ENCODE data around the gene BTNL9. TPM values are rescaled to one million over a fixed set of nuclear protein-coding genes. Genes with fewer than 3 reads are reported as not detected.

BTNL9 gene
- total RNA-seq, 1 experiment from 2014 or later = 11.5 TPM

- Histone ChIP-seq H3K9me3 (ENCODE audit: low read length) (no peaks in the 10 kb centered on the region), H3K27ac (ENCODE audit: low read length) (no peak overlapping the region), H3K36me3 (ENCODE audit: low read depth, low read length) (no peaks in the 10 kb centered on the region), H3K4me3 (ENCODE audit: low read length) (no peak overlapping the region), H3F3A (ENCODE audit: low read length, unreplicated experiment) (no peaks in the 10 kb centered on the region), H3K4me2 (ENCODE audit: low read length) (no peak overlapping the region), H3K4me1 (ENCODE audit: insufficient read depth, low read length) (no peaks in the 10 kb centered on the region), H4K20me1 (ENCODE audit: low read length) (no peaks in the 10 kb centered on the region), H2AFZ (ENCODE audit: low read length) (no peak overlapping the region), H3K9me2 (replicated peaks; ENCODE audit: low read length) (no peaks in the 10 kb centered on the region), H3K27me3 (ENCODE audit: low read length) (no peaks in the 10 kb centered on the region), H3K9ac (ENCODE audit: low read length) (no peak overlapping the region), H3K79me2 (ENCODE audit: low read length) (no peaks in the 10 kb centered on the region)
- no TSS peak for BruUV-seq (replicated peaks)
- CTCF ChIA-PET = no interaction called here
- TF ChIP-seq, protein P1, sequence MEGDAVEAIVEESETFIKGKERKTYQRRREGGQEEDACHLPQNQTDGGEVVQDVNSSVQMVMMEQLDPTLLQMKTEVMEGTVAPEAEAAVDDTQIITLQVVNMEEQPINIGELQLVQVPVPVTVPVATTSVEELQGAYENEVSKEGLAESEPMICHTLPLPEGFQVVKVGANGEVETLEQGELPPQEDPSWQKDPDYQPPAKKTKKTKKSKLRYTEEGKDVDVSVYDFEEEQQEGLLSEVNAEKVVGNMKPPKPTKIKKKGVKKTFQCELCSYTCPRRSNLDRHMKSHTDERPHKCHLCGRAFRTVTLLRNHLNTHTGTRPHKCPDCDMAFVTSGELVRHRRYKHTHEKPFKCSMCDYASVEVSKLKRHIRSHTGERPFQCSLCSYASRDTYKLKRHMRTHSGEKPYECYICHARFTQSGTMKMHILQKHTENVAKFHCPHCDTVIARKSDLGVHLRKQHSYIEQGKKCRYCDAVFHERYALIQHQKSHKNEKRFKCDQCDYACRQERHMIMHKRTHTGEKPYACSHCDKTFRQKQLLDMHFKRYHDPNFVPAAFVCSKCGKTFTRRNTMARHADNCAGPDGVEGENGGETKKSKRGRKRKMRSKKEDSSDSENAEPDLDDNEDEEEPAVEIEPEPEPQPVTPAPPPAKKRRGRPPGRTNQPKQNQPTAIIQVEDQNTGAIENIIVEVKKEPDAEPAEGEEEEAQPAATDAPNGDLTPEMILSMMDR (conservative IDR thresholded peaks at IDR 0.05; ENCODE audit: low read depth, low read length) = no peak
- TF ChIP-seq EZH2phosphoT487 (IDR thresholded peaks at IDR 0.05; ENCODE audit: borderline replicate concordance, low read length) = no peak
- TF ChIP-seq EZH2 (IDR thresholded peaks at IDR 0.05; ENCODE audit: low read length, unreplicated experiment) = no peak
- no peak for ATAC-seq
- intact Hi-C loops (cut with micrococcal nuclease) = no loop called here
- POLR2A ChIA-PET (ENCODE audit: unreplicated experiment) = no interaction called here
- DNase-seq = no peak
Measured at GRCh38 chr5:181059297-181060230, 19.5 kb downstream of the BTNL9 start.

DNA sequence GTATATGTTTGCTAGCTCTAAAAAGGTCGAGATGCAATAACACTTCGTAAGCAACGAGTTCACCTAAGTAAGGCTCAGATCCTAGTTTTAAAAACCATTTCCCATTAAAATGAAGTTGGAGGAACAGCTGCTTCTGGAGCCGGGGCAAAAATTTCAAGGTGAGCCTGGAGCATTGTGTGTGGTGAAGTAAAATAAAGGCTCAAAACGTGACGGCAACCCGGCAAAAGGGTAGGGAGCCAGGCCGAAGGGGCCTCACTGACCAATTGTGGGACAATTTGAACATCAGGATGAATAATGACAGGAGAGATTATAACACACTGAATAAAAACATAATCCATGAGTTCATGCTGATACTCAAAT, 20.1 kb downstream of the BTNL9 start:
- no peaks in the 10 kb centered on the region for H4K20me1 ChIP-seq (ENCODE audit: low read length)
- CTCF ChIA-PET = no interaction called here
- H3K79me2 ChIP-seq (ENCODE audit: low read length) = no peaks in the 10 kb centered on the region
- DNase-seq (no peak), ATAC-seq (no peak)
- no peaks in the 10 kb centered on the region for H3F3A ChIP-seq (ENCODE audit: low read length, unreplicated experiment)
- H3K9me3 ChIP-seq (ENCODE audit: low read length) = no peaks in the 10 kb centered on the region
- no peaks in the 10 kb centered on the region for H3K4me1 ChIP-seq (ENCODE audit: insufficient read depth, low read length)
- no peak overlapping the region for H3K27ac ChIP-seq (ENCODE audit: low read length)
- H3K27me3 ChIP-seq (ENCODE audit: low read length) = no peaks in the 10 kb centered on the region
- H3K9me2 ChIP-seq (replicated peaks; ENCODE audit: low read length) = no peaks in the 10 kb centered on the region
- H3K4me2 ChIP-seq (ENCODE audit: low read length) = no peak overlapping the region
- intact Hi-C loops (cut with micrococcal nuclease) = no loop called here
- no peak overlapping the region for H3K9ac ChIP-seq (ENCODE audit: low read length)
- POLR2A ChIA-PET (ENCODE audit: unreplicated experiment) = no interaction called here
- H3K36me3 ChIP-seq (ENCODE audit: low read depth, low read length) = no peaks in the 10 kb centered on the region
- H3K4me3 ChIP-seq (ENCODE audit: low read length) = no peak overlapping the region
- TF ChIP-seq, protein P1 (conservative IDR thresholded peaks at IDR 0.05; ENCODE audit: low read depth, low read length) = no peak
- BruUV-seq (replicated peaks) = no TSS peak
- no peak overlapping the region for H2AFZ ChIP-seq (ENCODE audit: low read length)

- Histone ChIP-seq H3K9ac (ENCODE audit: low read length) (no peak overlapping the region), H3F3A (ENCODE audit: low read length, unreplicated experiment) (no peaks in the 10 kb centered on the region)
- no peak for ATAC-seq
Measured at GRCh38 chr5:181060924-181061323, 20.9 kb downstream of the BTNL9 start.

More at GRCh38 chr5:181060924-181061323, 20.9 kb downstream of the BTNL9 start:
- no peak for DNase-seq
- no peak overlapping the region for H3K27ac ChIP-seq (ENCODE audit: low read length)
- no peaks in the 10 kb centered on the region for H3K27me3 ChIP-seq (ENCODE audit: low read length)
- no peaks in the 10 kb centered on the region for H3K36me3 ChIP-seq (ENCODE audit: low read depth, low read length)
- CTCF ChIA-PET = no interaction called here
- BruUV-seq (replicated peaks) = no TSS peak
- H2AFZ ChIP-seq (ENCODE audit: low read length) = no peak overlapping the region
- intact Hi-C loops (cut with micrococcal nuclease) = no loop called here
- no peak overlapping the region for H3K4me3 ChIP-seq (ENCODE audit: low read length)
- POLR2A ChIA-PET (ENCODE audit: unreplicated experiment) = no interaction called here
- H3K79me2 ChIP-seq (ENCODE audit: low read length) = no peaks in the 10 kb centered on the region
- TF ChIP-seq, protein P1 (conservative IDR thresholded peaks at IDR 0.05; ENCODE audit: low read depth, low read length) = no peak
- TF ChIP-seq EZH2phosphoT487 (IDR thresholded peaks at IDR 0.05; ENCODE audit: borderline replicate concordance, low read length) (no peak), EZH2 (IDR thresholded peaks at IDR 0.05; ENCODE audit: low read length, unreplicated experiment) (no peak)
- H3K9me2 ChIP-seq (replicated peaks; ENCODE audit: low read length) = no peaks in the 10 kb centered on the region
- no peaks in the 10 kb centered on the region for H3K4me1 ChIP-seq (ENCODE audit: insufficient read depth, low read length)
- H3K4me2 ChIP-seq (ENCODE audit: low read length) = no peak overlapping the region
- no peaks in the 10 kb centered on the region for H3K9me3 ChIP-seq (ENCODE audit: low read length)
- H4K20me1 ChIP-seq (ENCODE audit: low read length) = no peaks in the 10 kb centered on the region

All from PC-3 (cell line).